Dermis microvascular lymphatic vessel endothelial cell (primary cell): ENCODE measurements around the gene ZNF581. TPM values are rescaled to one million over a fixed set of nuclear protein-coding genes. Genes with fewer than 3 reads are reported as not detected.

Experiments
- DNase-seq, 2 donors: peaks; one replicate each; pipeline versions ENCODE4 v3.0.0 to v3.0.0-alpha.2; 2010; ENCODE audit warnings: low read depth in 2 of 2
- total RNA-seq: library from RNA; depleted of rRNA; stranded (reverse); fragments of >200 nt; gene quantifications from 2 replicates; pipeline ENCODE4 v1.2.1, GENCODE V29; 2014

ZNF581 gene
- total RNA-seq, 1 donor from 2014 or later, result 20.0 TPM

- DNase-seq, result no peak
Measured at GRCh38 chr19:55611300-55611982, 32.0 kb upstream of the ZNF581 start.

GRCh38 chr19:55611983-55612645 lies 31.3 kb upstream of the ZNF581 start:
- no peak for DNase-seq

GRCh38 chr19:55613396-55613795 lies 30.1 kb upstream of the ZNF581 start:
- DNase-seq, result no peak

- no peak for DNase-seq
Measured at GRCh38 chr19:55613930-55614710, 29.3 kb upstream of the ZNF581 start.

GRCh38 chr19:55614711-55615542 lies 28.5 kb upstream of the ZNF581 start:
- no peak for DNase-seq

GRCh38 chr19:55615543-55616394 lies 27.7 kb upstream of the ZNF581 start:
- DNase-seq, result no peak

- no peak for DNase-seq
Measured at GRCh38 chr19:55616395-55616875, 27.0 kb upstream of the ZNF581 start.

GRCh38 chr19:55617426-55617825 lies 26.0 kb upstream of the ZNF581 start:
- DNase-seq, result peak in 1 of 2 donors; percentile 52

- DNase-seq, result no peak
Measured at GRCh38 chr19:55618426-55618825, 25.0 kb upstream of the ZNF581 start.

GRCh38 chr19:55619286-55619685 lies 24.2 kb upstream of the ZNF581 start:
- DNase-seq, result no peak

GRCh38 chr19:55620410-55621204 lies 22.8 kb upstream of the ZNF581 start:
- no peak for DNase-seq

GRCh38 chr19:55621205-55621672 lies 22.2 kb upstream of the ZNF581 start:
- no peak for DNase-seq

GRCh38 chr19:55621673-55622231 lies 21.7 kb upstream of the ZNF581 start:
- DNase-seq, result no peak

GRCh38 chr19:55622242-55622969 lies 21.0 kb upstream of the ZNF581 start:
- no peak for DNase-seq

GRCh38 chr19:55623130-55623529 lies 20.3 kb upstream of the ZNF581 start:
- no peak for DNase-seq

GRCh38 chr19:55623561-55623960 lies 19.9 kb upstream of the ZNF581 start:
- no peak for DNase-seq

GRCh38 chr19:55624109-55625003 lies 19.1 kb upstream of the ZNF581 start, which contains the start of gene ZNF784:
Gene ZNF784, minus strand, starts transcription at chr19:55624566. Its CDS starts 5 bp downstream, at chr19:55624561.
- DNase-seq, result peak; percentile 84 to 92
